Renal pelvis (tissue), 4 donors: ENCODE measurements around the gene DONSON. TPM values are rescaled to one million over a fixed set of nuclear protein-coding genes. Genes with fewer than 3 reads are reported as not detected.

Source experiments
- DNase-seq: peaks from one replicate; pipeline ENCODE4 v3.0.0-alpha.2; 2013
- polyA plus RNA-seq, 3 donors: library from polyadenylated mRNA; unstranded; fragments of 120-200 nt; gene quantifications; one replicate each; pipeline ENCODE4 v1.2.1, GENCODE V29; 2013; ENCODE audit not compliant: insufficient read length in 3 of 3

Gene DONSON
- polyA plus RNA-seq, 3 donors: 32.0 to 41.4 (median 40.2) TPM

- DNase-seq: peak; percentile 99
Measured at GRCh38 chr21:33542640-33543504, 45.6 kb downstream of the DONSON start, which contains the start of gene SON. SON (plus strand) TSS chr21:33543038; CDS start chr21:33543093, 55 bp downstream.

- DNase-seq: peak; percentile 83
Measured at GRCh38 chr21:33541756-33542639, 46.5 kb downstream of the DONSON start, which contains the start of gene GART. GART (minus strand) TSS chr21:33542117; CDS start chr21:33539315, 2,802 bp downstream.

GRCh38 chr21:33541105-33541711 lies 47.3 kb downstream of the DONSON start:
- DNase-seq: peak; percentile 7

- no peak for DNase-seq
Measured at GRCh38 chr21:33540711-33541104, 47.8 kb downstream of the DONSON start.

GRCh38 chr21:33539616-33540015 lies 48.9 kb downstream of the DONSON start:
- DNase-seq: no peak

- DNase-seq: no peak
Measured at GRCh38 chr21:33537212-33537611, 51.3 kb downstream of the DONSON start.

GRCh38 chr21:33531007-33531406 lies 57.5 kb downstream of the DONSON start:
- no peak for DNase-seq

Other genes starting within 250 kb of the DONSON start
- gene IFNGR2, start 185.3 kb downstream of the DONSON start, polyA plus RNA-seq: 10 to 100 TPM; 78.6 to 83.0 (median 81.3) TPM
- gene TMEM50B, start 108.7 kb downstream of the DONSON start, polyA plus RNA-seq: 10 to 100 TPM; 45.8 to 94.5 (median 53.6) TPM
- 1 to 10 TPM; 4.6 to 7.2 (median 4.9) TPM for gene DNAJC28, start 97.0 kb downstream of the DONSON start, polyA plus RNA-seq
- 10 to 100 TPM; 64.6 to 83.2 (median 83.0) TPM for gene GART, start 46.6 kb downstream of the DONSON start, polyA plus RNA-seq
- gene SON, start 45.6 kb downstream of the DONSON start, polyA plus RNA-seq: 100 to 1,000 TPM; 306 to 376 (median 359) TPM
- 10 to 100 TPM; 56.3 to 73.7 (median 67.9) TPM for gene CRYZL1, start 53.1 kb upstream of the DONSON start, polyA plus RNA-seq
- 10 to 100 TPM; 41.7 to 57.8 (median 52.6) TPM for gene ITSN1, start 53.8 kb upstream of the DONSON start, polyA plus RNA-seq